AG10803 (cell line): ENCODE data around the gene RBM5.

Source experiments
- DNase-seq: peaks from one replicate; pipeline ENCODE4 v3.0.0; 2010; ENCODE audit warnings: low read depth
- H3K4me3 ChIP-seq: 2 replicates; pipeline ENCODE4 v1.5.1; 2011; ENCODE audit warnings: mild to moderate bottlenecking, low read length, control low read depth
- CTCF ChIP-seq: conservative IDR thresholded peaks from 2 replicates; pipeline ENCODE4 v1.5.1; 2011; ENCODE audit warnings: mild to moderate bottlenecking, low read length, control low read depth, inconsistent platforms

The RBM5 gene

GRCh38 chr3:50150863-50151686, 62.4 kb downstream of the RBM5 start:
- H3K4me3 ChIP-seq, result no peak overlapping the region
- no peak for TF ChIP-seq CTCF
- no peak for DNase-seq

GRCh38 chr3:50151728-50152127, 63.0 kb downstream of the RBM5 start:
- TF ChIP-seq CTCF, result no peak
- DNase-seq, result no peak
- H3K4me3 ChIP-seq, result no peak overlapping the region

GRCh38 chr3:50153782-50154475, 65.2 kb downstream of the RBM5 start:
- no peak for DNase-seq
- TF ChIP-seq CTCF, result no peak
- no peak overlapping the region for H3K4me3 ChIP-seq

- no peak overlapping the region for H3K4me3 ChIP-seq
Measured at GRCh38 chr3:50154476-50154839, 65.7 kb downstream of the RBM5 start.

GRCh38 chr3:50154840-50155490, 66.2 kb downstream of the RBM5 start, which contains the start of gene SEMA3F:
SEMA3F (plus strand) TSS chr3:50155324; CDS start chr3:50159623, 4,299 bp downstream.
- no peak for TF ChIP-seq CTCF
- peak; percentile 56 for DNase-seq
- H3K4me3 ChIP-seq, result peak within 1 kb of the TSS; percentile 59

More at GRCh38 chr3:50154476-50154839, 65.7 kb downstream of the RBM5 start:
- no peak for TF ChIP-seq CTCF
- DNase-seq, result no peak

- no peak for TF ChIP-seq CTCF
- H3K4me3 ChIP-seq, result peak overlapping the region; percentile 59
- no peak for DNase-seq
Measured at GRCh38 chr3:50155491-50155878, 66.8 kb downstream of the RBM5 start.

- TF ChIP-seq CTCF, result no peak
- no peak for DNase-seq
- H3K4me3 ChIP-seq, result peak overlapping the region; percentile 59
Measured at GRCh38 chr3:50155891-50156290, 67.2 kb downstream of the RBM5 start.
